NCI-H510A (cell line): ENCODE measurements around the gene ACY1.
"Not testable (repeated sequence)": the region's sequence is repeated elsewhere in the genome, so short reads cannot be mapped to it uniquely, and the experiment has no call there.

Experiments used
- DNase-seq: peaks from one replicate; lab custom pipeline; 2025; lab: John Stamatoyannopoulos, UW

The ACY1 gene

GRCh38 chr3:51983578-51984268 is 388 bp downstream of the ACY1 start:
- no peak for DNase-seq

- DNase-seq = no peak
Observed at GRCh38 chr3:51984269-51984647, 923 bp downstream of the ACY1 start.

GRCh38 chr3:51985063-51985462 is 1.7 kb downstream of the ACY1 start:
- no peak for DNase-seq

- no peak for DNase-seq
Observed at GRCh38 chr3:51986010-51986947, 2.9 kb downstream of the ACY1 start.

- DNase-seq = no peak
Observed at GRCh38 chr3:51987568-51987967, 4.2 kb downstream of the ACY1 start.

- DNase-seq = no peak
Observed at GRCh38 chr3:51988286-51989146, 5.2 kb downstream of the ACY1 start.

GRCh38 chr3:51990501-51990971 is 7.2 kb downstream of the ACY1 start:
- not testable (repeated sequence) for DNase-seq

- no peak for DNase-seq
Observed at GRCh38 chr3:51992017-51992682, 8.8 kb downstream of the ACY1 start.

- not testable (repeated sequence) for DNase-seq
Observed at GRCh38 chr3:51993657-51994056, 10.3 kb downstream of the ACY1 start.

GRCh38 chr3:51994530-51994929 is 11.2 kb downstream of the ACY1 start:
- no peak for DNase-seq

GRCh38 chr3:51995346-51996163 is 12.2 kb downstream of the ACY1 start, which contains the start of gene RPL29:
Gene RPL29 (minus strand): TSS chr3:51995895. CDS start chr3:51995461, 434 bp downstream.
- DNase-seq = peak; percentile 49

GRCh38 chr3:51997172-51997571 is 13.8 kb downstream of the ACY1 start:
- no peak for DNase-seq

- peak; percentile 16 for DNase-seq
Observed at GRCh38 chr3:51997935-51998596, 14.7 kb downstream of the ACY1 start.

- no peak for DNase-seq
Observed at GRCh38 chr3:51998774-51999173, 15.4 kb downstream of the ACY1 start.

- no peak for DNase-seq
Observed at GRCh38 chr3:51999846-52000245, 16.5 kb downstream of the ACY1 start.

GRCh38 chr3:52001443-52001974 is 18.2 kb downstream of the ACY1 start:
- DNase-seq = no peak

GRCh38 chr3:52002748-52003147 is 19.4 kb downstream of the ACY1 start:
- DNase-seq = no peak

- no peak for DNase-seq
Observed at GRCh38 chr3:52004163-52004787, 20.9 kb downstream of the ACY1 start.

GRCh38 chr3:52004906-52005395 is 21.6 kb downstream of the ACY1 start:
- DNase-seq = no peak
